HG02798 (cell line): ENCODE results near the gene LRIG2.
"Not testable (repeated sequence)": the region's sequence is repeated elsewhere in the genome, so short reads cannot be mapped to it uniquely, and the experiment has no call there.

Experiments used
- ATAC-seq: cut with Tn5 transposase; IDR thresholded peaks from one replicate; pipeline ENCODE4 v1.9.1; 2021; ENCODE audit warnings: mild to moderate bottlenecking; ENCODE audit not compliant: unreplicated experiment, poor library complexity

LRIG2 gene

GRCh38 chr1:113124366-113124765 is 51.4 kb downstream of the LRIG2 start:
- no peak for ATAC-seq

DNA sequence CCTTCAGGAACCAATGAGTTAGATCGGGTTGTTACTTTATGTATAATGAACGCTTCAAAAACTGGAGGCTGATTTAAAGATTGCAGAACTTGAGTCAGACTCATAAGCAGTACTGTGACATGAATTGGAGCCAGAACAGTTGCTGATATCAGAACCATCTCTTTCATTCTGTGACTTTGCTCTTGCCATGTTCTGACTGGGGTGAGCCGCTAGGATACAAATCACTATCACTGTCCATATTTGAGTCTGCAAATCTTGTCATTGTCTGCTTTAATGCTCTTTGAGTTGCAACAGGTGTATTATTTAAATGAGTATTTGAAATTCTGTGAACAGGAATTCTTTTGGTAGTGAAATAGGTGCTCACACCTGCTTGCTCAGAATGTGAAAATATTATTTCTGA is 52.5 kb downstream of the LRIG2 start:
- no peak for ATAC-seq

DNA sequence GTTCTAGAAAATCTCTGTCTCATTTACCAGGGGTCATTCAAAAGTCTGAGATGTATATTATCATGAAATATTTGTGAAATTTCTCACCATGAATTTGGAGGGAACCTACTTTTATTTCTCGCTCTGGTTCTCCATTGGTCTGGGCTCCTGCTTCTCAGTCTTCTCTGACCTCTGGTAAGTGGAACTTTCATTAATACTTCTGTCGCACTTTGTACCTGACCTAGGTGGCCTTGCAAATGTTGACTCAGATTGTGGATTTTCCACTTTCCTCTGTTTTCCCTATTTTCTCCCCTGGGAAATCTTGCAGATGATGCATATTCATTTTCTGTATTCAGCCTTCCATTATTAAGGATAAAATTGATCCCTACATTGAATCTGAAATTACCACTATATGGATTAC is 53.2 kb downstream of the LRIG2 start:
- no peak for ATAC-seq

- ATAC-seq = no peak
These were observed 55.1 kb downstream of the LRIG2 start for GRCh38 chr1:113128116-113128515.

DNA sequence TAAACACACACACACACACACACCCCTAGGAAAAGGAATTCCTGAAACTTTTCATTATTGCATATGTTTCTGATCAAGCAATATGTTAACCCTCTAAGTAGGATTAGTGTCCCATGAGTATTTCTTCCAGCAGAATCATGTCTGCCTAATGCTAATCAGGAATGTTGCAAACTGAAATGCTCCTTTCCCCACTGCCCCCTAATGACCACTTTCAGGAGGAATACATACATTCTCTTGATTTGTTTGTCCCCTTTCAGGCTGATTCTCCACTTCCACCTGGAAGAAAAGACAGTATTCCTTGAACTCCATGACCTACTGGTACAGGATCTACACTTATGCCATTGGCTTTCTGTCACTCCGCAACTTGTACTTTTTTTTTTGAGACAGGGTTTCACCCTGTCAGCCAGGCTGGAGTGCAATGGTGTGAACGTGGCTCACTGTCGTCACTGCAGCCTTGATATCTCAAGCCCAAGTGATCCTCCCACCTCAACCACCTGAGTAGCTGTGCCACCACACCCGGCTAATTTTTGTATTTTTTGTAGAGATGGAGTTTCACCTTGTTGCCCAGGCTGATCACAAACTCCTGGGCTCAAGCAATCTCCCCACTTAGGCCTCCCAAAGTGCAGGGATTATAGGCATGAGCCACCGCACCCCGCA is 56.7 kb downstream of the LRIG2 start:
- no peak for ATAC-seq

- no peak for ATAC-seq
These were observed 60.0 kb downstream of the LRIG2 start for GRCh38 chr1:113133038-113133437.

DNA sequence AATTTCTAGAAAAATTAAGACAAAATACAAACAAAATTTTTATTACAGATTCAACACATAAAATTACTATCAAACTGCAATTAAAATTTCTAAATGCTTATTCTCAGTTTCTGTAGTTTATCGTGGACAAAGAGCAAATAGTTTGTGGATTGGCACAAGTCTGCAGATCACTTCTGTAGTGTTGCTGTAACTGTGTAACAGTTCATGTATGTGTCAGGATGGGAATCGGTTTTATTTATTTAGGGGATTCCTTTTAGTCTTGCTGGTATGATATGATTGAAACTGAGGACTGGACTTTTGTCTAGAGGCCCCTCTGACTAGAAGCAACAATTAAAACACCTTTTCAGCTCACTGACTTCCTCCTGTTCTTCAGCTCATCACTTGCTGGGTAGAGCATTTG is 60.8 kb downstream of the LRIG2 start:
- ATAC-seq = no peak

DNA sequence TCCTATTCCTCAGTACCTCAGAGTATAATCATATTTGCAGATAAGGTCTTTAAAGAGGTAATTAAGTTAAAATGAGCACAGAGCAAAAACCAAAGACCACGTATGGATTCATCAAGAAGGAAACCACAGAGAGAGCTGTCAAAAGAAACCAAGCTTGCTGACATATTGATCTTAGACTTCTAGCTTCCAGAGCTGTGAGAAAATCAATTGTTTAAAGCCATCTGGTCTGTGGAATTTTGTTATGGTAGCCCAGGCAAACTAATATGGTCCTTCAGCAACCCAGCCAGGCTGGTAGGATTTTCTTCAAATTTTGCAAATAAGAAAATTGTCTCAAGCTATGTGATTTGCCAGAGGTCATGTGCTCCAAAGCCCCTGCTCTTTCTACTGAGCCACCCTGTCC is 62.5 kb downstream of the LRIG2 start:
- no peak for ATAC-seq

DNA sequence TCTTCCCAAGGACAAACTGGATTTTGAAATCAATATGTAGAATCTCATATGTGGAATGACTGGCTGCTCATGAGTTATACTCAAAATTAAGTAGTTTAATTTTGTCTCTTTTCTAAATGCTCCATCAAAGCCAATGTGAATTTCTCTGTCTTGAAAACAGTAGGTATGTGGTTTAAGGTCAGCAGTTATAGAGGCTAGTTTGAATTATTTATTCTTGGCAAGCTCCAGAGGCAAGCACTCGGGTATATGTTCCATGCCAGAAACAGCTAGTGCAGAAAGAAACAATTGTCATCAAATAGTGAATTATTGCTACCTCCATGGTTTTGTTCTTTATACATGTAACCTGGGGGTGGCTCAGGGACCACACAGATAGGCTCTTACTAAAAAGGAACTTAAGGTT is 63.5 kb downstream of the LRIG2 start:
- no peak for ATAC-seq

GRCh38 chr1:113137563-113137962 is 64.6 kb downstream of the LRIG2 start:
- no peak for ATAC-seq

DNA sequence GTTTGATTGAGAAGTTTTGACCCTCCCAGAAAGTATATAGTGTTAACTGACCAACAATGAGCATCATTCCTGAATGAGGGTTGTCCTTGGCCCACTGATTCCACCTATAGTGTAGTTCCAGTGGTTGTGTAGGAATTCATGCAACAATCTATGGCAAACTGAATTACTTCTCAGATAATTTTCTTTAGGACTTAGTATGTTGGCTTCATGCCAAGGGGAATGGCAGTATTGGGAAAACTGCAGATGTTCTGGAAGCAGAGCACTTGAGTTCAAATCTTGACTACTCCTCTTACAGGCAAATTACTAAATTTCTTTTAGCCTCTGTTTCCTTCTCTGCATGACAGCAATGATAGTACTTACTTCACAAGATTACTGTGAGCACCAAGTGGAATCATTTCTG is 65.8 kb downstream of the LRIG2 start:
- no peak for ATAC-seq

DNA sequence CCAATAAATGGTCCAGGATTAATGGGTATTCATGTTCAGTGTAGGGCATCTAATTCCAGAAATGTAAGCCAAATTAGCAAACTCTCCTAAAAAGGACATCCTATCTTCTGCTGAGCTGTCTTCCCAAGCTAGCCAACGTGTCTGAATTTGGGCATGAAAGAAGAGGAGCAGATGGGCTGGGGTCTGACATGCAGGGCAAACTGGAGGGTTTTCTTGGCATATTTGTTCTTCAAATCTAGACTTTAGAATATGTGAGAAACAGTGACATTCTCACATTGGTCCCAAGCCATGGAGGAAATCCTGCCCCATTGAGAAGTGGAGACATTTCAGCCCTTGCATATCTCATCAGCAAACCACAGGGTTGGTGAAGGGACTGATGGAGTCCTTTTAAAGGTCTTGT is 67.2 kb downstream of the LRIG2 start:
- ATAC-seq = no peak

DNA sequence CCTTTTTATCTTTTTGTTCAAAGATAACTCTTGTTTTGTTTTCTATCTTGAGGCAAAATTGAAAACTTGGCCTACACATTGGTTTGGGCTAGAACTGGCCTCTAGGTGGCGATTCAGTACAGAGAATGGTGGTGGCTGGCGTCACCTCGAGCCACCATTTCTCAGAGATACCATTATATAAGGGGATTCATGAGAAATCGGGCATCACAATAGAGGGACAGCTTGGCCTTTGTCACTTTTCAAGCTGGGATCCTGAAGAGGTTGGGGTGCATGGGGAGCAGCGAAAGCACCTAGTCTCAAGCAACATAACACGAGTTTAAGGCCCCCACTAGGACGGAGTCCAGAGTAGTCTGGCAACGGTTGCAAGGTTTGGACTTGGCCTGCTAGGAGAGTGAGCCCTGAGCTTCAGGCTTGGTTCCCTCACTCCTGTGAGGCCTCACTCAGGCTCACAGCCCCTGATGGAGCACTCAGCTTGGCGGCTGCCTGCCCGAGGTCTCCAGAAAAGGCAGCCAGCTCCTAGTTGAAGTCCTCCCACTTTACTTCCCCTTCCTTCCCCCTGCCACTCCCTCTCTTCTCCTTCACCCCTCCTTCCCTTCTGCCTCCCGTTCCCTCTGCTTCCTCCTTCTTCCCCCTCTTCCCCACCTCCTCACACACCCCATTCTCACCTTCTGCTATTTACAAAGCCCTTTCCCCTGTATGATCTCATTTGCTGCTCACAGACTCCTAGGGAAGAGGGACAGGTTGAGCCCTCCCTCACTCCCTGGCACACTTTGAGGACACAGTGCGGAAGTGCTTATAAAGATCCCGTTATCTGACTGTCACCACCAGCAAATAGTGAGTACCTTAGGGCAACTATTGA is 67.8 kb downstream of the LRIG2 start:
- peak; percentile 86 for ATAC-seq

GRCh38 chr1:113141650-113142473 is 68.9 kb downstream of the LRIG2 start:
- ATAC-seq = no peak

DNA sequence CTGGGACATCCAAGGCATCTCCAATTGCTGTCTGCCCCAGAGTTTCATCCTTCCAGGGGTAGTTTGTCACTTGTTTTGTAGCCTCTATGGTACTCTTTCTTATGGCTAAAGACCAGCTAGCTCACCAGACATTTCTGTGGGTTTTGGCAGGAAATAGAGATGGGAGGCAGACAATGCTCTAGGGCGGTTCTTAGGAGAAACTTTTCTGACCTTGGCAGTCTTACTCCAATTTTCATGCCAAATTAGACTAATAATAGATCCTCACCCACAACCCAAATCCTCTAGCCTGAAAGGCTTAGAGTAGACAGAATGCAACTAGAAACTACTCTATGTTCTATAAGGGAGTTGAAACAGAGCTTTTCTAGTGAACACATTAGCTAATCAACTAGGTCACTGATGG is 69.8 kb downstream of the LRIG2 start:
- ATAC-seq = no peak

- no peak for ATAC-seq
These were observed 73.5 kb downstream of the LRIG2 start for GRCh38 chr1:113146242-113147072.

GRCh38 chr1:113147073-113147625 is 74.2 kb downstream of the LRIG2 start:
- ATAC-seq = no peak

- ATAC-seq = no peak
These were observed 74.8 kb downstream of the LRIG2 start for GRCh38 chr1:113147826-113148225.

- not testable (repeated sequence) for ATAC-seq
These were observed 77.5 kb downstream of the LRIG2 start for GRCh38 chr1:113150494-113150893.
